Fibroblast of villous mesenchyme (primary cell): ENCODE results near the gene CDKL2. TPM values are rescaled to one million over a fixed set of nuclear protein-coding genes. Genes with fewer than 3 reads are reported as not detected.

Source experiments
- DNase-seq: peaks from one replicate; pipeline ENCODE4 v3.0.0-alpha.2; 2010; ENCODE audit warnings: low read depth
- H3K4me3 ChIP-seq: 2 replicates; pipeline ENCODE4 v1.5.1; 2011; ENCODE audit warnings: low read depth, mild to moderate bottlenecking, low read length
- CTCF ChIP-seq: IDR thresholded peaks from 2 replicates; pipeline ENCODE4 v1.5.1; 2012; ENCODE audit warnings: low read depth, mild to moderate bottlenecking, low read length; ENCODE audit not compliant: insufficient read depth
- total RNA-seq: library from RNA; depleted of rRNA; stranded (reverse); fragments of >200 nt; gene quantifications from 2 replicates; pipeline ENCODE4 v1.2.3, GENCODE V29; 2012

Gene CDKL2
- total RNA-seq, 1 donor, result 1.3 TPM

DNA sequence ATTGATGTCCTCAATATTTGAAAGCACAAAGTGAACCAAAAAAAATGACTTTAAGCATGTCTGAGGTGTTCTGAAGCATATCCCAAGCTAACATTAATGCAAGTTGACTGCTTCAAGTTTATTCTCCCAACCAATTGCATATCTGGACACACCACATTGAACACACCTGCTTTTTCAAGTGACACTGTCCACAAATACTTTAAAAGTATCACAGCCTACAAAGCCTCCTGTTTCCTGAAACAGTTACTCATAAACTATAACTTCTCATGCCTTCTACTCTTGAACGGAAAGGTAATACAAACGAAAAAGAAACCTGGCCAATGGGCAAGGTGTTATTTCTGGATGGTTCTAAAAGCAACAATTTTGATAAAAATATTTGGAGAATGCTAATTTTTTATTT lies 1.1 kb downstream of the CDKL2 start:
- DNase-seq, result no peak
- no peak for TF ChIP-seq CTCF
- H3K4me3 ChIP-seq, result no peak overlapping the region

GRCh38 chr4:75623026-75623425 lies 7.3 kb downstream of the CDKL2 start:
- no peak for TF ChIP-seq CTCF
- no peak for DNase-seq
- no peak overlapping the region for H3K4me3 ChIP-seq

DNA sequence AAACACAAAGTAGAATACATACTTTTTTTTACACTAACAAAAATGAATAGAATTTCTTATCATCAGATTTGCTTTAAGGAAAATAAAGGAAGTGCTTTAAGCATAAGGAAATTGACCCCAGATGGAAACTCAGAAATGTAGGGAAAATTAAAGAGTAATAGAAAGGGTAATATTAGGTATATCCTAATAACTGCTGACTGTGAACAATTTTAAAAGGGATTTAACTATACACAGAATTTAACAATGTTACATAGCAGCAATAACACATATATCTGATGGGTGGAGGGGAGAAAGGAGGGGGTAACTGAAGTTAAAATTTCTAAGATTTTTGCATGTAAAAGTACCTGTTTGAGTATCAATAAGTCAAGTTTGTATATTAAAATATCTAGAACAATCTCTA lies 8.6 kb downstream of the CDKL2 start:
- H3K4me3 ChIP-seq, result no peak overlapping the region

GRCh38 chr4:75612306-75612705 lies 18.0 kb downstream of the CDKL2 start:
- no peak for TF ChIP-seq CTCF
- no peak for DNase-seq
- no peak overlapping the region for H3K4me3 ChIP-seq

More for the DNA sequence above, 8.6 kb downstream of the CDKL2 start:
- DNase-seq, result no peak
- no peak for TF ChIP-seq CTCF

- no peak overlapping the region for H3K4me3 ChIP-seq
- TF ChIP-seq CTCF, result no peak
- DNase-seq, result no peak
Measured at GRCh38 chr4:75605928-75606327, 24.4 kb downstream of the CDKL2 start.

GRCh38 chr4:75599647-75600046 lies 30.7 kb downstream of the CDKL2 start:
- DNase-seq, result no peak
- TF ChIP-seq CTCF, result no peak
- no peak overlapping the region for H3K4me3 ChIP-seq

DNA sequence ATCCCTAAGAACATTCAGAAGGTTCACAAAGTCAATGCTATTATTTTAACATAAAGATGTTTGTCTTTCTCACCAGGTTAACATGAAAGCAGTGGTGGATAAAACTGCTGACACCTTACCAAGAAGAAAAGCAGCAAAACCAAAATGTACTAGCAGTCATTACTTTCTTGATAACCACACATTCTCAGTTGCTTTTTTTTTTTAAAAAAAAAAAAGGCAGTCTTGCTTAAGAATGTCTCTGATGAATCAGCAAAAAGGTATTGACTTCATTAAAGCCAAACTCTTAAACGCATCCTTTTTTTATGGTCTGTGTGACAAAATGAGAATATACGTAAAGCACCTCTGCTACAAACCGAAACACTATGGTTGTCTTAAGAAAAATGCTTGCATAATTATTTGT lies 31.9 kb downstream of the CDKL2 start:
- H3K4me3 ChIP-seq, result no peak overlapping the region
- TF ChIP-seq CTCF, result no peak
- peak; percentile 68 for DNase-seq
